CD4-positive, alpha-beta T cell treated with Interleukin-6 for 4 hours (primary cell): ENCODE results near the gene BTG4.

Source experiments
- DNase-seq: peaks from one replicate; pipeline ENCODE4 v3.0.0-alpha.2; 2020; ENCODE audit warnings: mixed read lengths

The BTG4 gene

DNA sequence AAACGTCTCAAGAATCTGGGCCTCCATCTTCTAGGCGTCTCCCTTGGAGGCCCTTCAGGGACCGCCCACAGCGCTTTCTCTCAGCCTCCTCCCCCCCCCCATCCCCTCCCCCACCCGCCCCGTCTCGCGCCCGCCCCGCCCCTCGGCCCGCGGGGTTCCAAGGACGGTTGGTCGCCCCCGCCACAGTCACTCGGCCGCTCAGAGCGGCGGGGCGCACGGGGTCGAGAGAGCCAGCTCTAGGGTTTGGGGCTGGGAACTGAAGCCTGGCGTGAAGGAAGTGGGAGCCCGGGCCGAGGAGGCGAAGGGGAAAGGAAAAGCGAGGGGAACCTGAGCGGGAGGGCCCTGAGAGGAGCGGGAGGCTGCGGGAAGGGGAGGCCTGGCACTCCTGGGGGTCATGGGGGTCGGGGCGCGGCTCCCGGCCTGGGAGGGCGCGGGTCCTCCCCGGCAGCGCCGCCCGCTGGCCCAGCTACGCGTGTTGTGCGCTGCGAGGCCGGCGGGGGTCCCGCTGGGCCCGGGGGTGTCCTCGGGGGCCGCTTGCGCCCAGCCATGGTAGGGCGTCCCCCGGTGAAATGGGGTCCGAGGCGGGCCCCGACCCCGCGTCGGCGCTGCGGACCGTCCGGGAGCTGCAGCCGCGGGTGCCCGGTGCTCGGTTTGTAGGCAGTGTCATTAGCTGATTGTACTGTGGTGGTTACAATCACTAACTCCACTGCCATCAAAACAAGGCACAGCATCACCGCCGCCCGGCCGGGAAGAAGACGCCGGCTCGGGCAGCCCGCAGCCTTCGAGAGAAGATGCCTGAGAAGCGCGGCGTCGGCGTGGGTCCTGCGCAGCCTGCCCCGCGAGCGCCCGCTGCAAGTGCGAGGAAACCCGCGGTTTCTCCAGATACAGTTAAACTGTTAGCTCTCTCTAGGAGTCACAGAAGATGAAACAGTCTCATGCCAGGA, at the start of gene BTG4:
Gene BTG4 (minus strand): TSS at position 91 of the 944 bp plus-strand sequence. CDS start 13,610 bp downstream, outside the sequence.
- peak; percentile 19 for DNase-seq

- no peak for DNase-seq
These were observed 49.7 kb upstream of the BTG4 start for GRCh38 chr11:111561791-111562325.

DNA sequence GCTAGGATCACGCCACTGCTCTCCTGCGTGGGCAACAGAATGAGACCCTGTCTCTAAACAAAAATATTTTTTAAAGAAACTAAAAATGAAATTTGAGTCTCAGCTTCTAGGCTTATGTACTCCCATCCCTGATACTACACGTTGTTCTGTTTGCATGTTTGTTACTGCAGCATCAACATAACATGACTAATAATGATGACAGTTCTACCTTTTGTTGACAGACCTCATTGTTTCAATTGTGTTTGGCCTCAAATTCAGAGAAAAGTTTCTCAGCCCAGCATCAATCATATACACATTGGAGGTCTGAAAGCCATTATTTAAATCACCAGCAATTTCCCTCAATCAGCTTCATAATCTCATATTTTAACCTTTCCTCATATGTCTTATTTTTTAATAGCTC, 49.1 kb upstream of the BTG4 start:
- no peak for DNase-seq

- no peak for DNase-seq
These were observed 48.6 kb upstream of the BTG4 start for GRCh38 chr11:111560800-111561199.

GRCh38 chr11:111559800-111560464, 47.7 kb upstream of the BTG4 start:
- DNase-seq = no peak

DNA sequence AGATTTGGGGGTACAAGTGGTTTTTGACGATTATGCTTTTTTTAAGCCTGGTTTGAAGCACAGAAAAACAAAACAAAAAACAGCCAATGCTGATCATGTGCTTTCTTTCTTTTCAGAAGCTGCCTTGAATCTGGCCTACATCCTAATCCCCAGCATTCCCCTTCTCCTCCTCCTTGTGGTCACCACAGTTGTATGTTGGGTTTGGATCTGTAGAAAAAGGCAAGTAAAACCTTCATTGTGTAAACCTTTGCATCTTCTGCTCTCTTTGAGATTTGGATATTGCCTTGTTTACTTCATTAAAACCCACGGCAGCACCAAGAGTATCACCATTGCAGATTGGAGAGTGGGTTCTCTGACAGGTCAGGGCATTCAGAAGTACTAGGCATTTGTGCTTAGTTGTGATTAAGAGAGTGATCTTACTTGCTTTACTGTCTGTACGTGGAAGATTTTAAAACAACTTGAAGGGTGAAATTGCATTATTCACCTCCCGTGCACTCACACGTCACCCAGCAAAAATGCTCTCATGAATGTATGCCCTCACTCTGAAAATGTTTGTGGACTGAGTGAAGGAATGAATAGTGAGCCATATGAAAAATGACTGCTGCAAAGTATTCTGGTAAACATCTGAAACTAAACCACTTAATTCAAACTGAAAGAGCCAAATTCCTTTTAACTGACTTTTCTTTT, 45.4 kb upstream of the BTG4 start:
- no peak for DNase-seq

- DNase-seq = no peak
These were observed 43.1 kb upstream of the BTG4 start for GRCh38 chr11:111555255-111555654.

DNA sequence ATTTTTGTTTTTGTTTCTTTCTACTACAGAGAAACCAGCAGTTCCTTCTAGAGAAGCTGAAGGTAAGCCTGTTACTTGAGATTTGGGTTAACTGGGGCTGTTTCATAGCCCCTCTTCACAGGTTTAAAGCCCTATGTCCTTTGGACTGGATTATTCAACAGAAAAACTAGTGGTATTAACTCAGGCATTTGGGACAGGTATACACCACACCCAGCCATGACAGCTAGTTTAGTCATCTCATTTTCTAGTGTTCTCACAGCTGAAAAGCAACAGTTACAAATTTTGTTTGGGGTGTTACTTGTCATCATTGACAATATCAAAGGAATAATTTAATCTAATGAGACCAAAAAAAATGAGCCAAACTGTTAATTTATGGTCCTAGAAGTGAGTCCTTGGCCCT, 42.3 kb upstream of the BTG4 start:
- DNase-seq = no peak

- no peak for DNase-seq
These were observed 38.1 kb upstream of the BTG4 start for GRCh38 chr11:111550258-111550657.

DNA sequence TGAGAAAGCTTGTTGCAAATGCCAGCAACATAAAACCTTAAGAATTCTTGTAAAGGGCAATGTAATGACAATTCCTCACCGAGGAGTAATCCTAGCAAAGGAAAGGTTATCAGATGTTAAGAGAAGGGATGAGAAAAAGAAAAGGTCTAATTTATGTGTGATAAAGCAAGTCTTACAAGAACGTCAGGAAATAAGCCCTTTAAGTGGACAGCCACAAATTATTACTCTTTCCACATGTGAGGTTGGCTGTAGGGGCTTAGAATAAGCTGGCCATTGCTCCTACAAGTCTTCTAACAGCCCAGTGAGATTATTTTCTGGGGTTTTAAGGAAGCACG, 37.6 kb upstream of the BTG4 start:
- no peak for DNase-seq

DNA sequence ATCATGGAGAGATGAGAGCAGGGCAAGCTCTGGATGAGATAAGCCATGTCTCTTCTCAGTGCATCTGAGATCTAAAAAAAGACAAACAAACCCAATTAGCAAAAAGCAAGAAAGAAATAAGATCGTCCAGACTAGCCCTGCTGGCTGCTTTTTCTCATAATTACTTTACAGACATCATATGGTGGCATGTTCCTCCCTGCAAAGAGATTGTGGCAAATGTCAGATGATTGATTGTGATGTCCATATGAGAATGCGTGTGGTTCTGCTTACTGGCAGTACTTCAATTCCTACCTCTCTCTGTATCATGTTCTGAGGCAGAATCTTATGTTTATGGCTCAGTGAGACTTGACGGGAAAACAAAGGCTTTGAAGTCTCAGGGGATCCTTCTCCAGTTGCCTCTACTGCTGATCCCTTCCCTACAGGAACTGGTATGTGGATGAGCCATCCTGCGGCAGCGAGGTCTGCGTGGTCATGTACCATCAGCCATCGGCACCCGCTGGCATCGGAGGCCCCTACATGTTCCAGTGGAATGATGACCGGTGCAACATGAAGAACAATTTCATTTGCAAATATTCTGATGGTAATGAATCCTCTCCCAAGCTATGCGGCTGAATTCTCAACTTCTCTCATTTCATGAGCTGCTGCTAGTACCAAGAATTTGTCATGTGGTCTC, 37.1 kb upstream of the BTG4 start:
- no peak for DNase-seq

- no peak for DNase-seq
These were observed 36.3 kb upstream of the BTG4 start for GRCh38 chr11:111548525-111548924.

- DNase-seq = no peak
These were observed 30.6 kb upstream of the BTG4 start for GRCh38 chr11:111542606-111543275.

GRCh38 chr11:111541254-111542061, 29.3 kb upstream of the BTG4 start:
- no peak for DNase-seq

GRCh38 chr11:111540937-111541253, 28.7 kb upstream of the BTG4 start:
- no peak for DNase-seq

GRCh38 chr11:111540114-111540936, 28.1 kb upstream of the BTG4 start, which contains the start of gene LAYN:
LAYN (plus strand) TSS chr11:111540720; CDS start chr11:111540844, 124 bp downstream.
- DNase-seq = peak; percentile 48

GRCh38 chr11:111539426-111540113, 27.4 kb upstream of the BTG4 start:
- peak; percentile 29 for DNase-seq

GRCh38 chr11:111538407-111539114, 26.4 kb upstream of the BTG4 start:
- DNase-seq = no peak

DNA sequence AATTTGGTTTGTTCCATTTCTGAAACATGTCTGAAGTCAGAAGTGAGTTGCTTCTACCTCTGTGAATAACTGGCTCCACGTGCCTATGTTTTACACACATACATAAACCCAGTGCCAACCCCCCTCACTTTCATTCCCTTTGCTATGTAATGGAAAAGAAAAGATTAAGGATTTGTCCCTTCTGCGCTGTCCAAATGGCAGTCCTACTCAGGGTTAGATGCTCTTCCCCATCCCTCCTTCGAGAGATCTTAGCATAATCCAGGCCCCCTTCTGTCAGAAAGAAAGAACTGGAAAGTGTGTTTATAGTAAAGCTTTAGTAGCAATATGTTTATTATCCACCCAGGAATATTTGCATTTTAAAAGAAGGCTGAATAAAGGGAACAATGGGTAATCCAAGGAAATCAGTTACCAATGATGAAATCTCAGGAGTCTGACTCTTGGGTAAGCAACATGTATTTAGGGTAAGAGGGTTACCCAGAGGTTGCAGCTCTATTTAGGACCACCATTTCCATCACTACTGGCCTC, 25.2 kb upstream of the BTG4 start:
- DNase-seq = no peak
